ENCODE results near the gene OXCT2. TPM values are rescaled to one million over a fixed set of nuclear protein-coding genes. Genes with fewer than 3 reads are reported as not detected.

Gene OXCT2
- polyA plus RNA-seq, 1 donor (not counting 4 experiments of a cell fraction or from before 2014, with no cell fraction given), result not detected

- H4K20me1 ChIP-seq (ENCODE audit: control insufficient read depth, extremely low read depth, insufficient read depth, low read length), result no peaks in the 10 kb centered on the region
- no peak overlapping the region for H3K4me3 ChIP-seq (ENCODE audit: control insufficient read depth in 2 of 3, extremely low read depth in 1 of 3, insufficient read depth in 2 of 3, low read depth in 1 of 3, low read length in 3 of 3)
- dilution Hi-C loops (cut with MboI; ENCODE audit: extremely low pct_ligation_motif_present, low sequenced_read_pairs), result no loop called here
- no peak for DNase-seq (ENCODE audit: low read depth, low spot score)
- H3K36me3 ChIP-seq (ENCODE audit: control insufficient read depth in 2 of 2, extremely low read depth in 1 of 2, insufficient read depth in 2 of 2, low read length in 2 of 2), result peaks cover 0 to 4% of the 10 kb centered on the region in 2 experiments
- H3K4me2 ChIP-seq (ENCODE audit: control insufficient read depth, extremely low read depth, insufficient read depth, low read depth, low read length), result no peak overlapping the region
- H3K79me2 ChIP-seq (ENCODE audit: control insufficient read depth, insufficient read depth, low read length), result peaks cover 19% of the 10 kb centered on the region
- H2AFZ ChIP-seq (ENCODE audit: control insufficient read depth, low read length), result no peak overlapping the region
- H3K4me1 ChIP-seq (ENCODE audit: control insufficient read depth, extremely low read depth, insufficient read depth, low read length), result peaks cover 20% of the 10 kb centered on the region
- TF ChIP-seq EZH2 (IDR thresholded peaks at IDR 0.05; ENCODE audit: low read length), result no peak
- TF ChIP-seq, protein P1, sequence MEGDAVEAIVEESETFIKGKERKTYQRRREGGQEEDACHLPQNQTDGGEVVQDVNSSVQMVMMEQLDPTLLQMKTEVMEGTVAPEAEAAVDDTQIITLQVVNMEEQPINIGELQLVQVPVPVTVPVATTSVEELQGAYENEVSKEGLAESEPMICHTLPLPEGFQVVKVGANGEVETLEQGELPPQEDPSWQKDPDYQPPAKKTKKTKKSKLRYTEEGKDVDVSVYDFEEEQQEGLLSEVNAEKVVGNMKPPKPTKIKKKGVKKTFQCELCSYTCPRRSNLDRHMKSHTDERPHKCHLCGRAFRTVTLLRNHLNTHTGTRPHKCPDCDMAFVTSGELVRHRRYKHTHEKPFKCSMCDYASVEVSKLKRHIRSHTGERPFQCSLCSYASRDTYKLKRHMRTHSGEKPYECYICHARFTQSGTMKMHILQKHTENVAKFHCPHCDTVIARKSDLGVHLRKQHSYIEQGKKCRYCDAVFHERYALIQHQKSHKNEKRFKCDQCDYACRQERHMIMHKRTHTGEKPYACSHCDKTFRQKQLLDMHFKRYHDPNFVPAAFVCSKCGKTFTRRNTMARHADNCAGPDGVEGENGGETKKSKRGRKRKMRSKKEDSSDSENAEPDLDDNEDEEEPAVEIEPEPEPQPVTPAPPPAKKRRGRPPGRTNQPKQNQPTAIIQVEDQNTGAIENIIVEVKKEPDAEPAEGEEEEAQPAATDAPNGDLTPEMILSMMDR (optimal IDR thresholded peaks at IDR 0.05 in 1 of 3, IDR thresholded peaks at IDR 0.05 in 1 of 3, conservative IDR thresholded peaks at IDR 0.05 in 1 of 3; ENCODE audit: extremely low read depth in 1 of 3, insufficient read depth in 2 of 3, low read length in 3 of 3), result no peak
- H3K9ac ChIP-seq (ENCODE audit: control insufficient read depth, extremely low read depth, insufficient read depth, low read length), result no peak overlapping the region
- H3K27ac ChIP-seq (ENCODE audit: control insufficient read depth, insufficient read depth, low read length), result no peak overlapping the region
- H3K9me1 ChIP-seq (ENCODE audit: control insufficient read depth, extremely low read depth, insufficient read depth, low read length), result no peaks in the 10 kb centered on the region
- no peak for FAIRE-seq
- no peaks in the 10 kb centered on the region for H3K9me3 ChIP-seq (ENCODE audit: control insufficient read depth, low read depth, low read length)
- peaks cover 13% of the 10 kb centered on the region for H3K27me3 ChIP-seq (ENCODE audit: control insufficient read depth, extremely low read depth, insufficient read depth, low read length)
Measured at GRCh38 chr1:39737546-39738169, 33.5 kb downstream of the OXCT2 start.

DNA sequence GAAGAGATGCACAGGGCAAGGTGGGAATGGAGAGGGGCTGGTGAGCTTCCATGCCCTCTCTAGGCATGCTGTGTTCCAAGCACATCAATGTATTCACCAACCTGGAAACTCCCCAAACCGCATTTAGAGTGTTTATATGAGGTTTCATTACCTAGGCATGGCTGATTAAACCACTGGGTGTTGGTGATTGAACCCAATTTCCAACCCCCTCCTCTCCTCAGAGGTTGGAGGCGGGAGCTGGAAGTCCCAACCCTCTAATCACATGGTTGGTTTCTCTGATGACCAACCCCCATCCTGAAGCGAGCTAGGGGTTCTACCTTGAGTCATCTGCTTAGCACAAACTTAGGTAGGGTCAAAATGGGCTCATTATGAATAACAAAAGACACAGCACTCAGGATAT is 35.4 kb downstream of the OXCT2 start:
- H3K9me1 ChIP-seq (ENCODE audit: control insufficient read depth, extremely low read depth, insufficient read depth, low read length), result no peaks in the 10 kb centered on the region
- peaks cover 17% of the 10 kb centered on the region for H3K27me3 ChIP-seq (ENCODE audit: control insufficient read depth, extremely low read depth, insufficient read depth, low read length)
- TF ChIP-seq, protein P1 (optimal IDR thresholded peaks at IDR 0.05 in 1 of 3, IDR thresholded peaks at IDR 0.05 in 1 of 3, conservative IDR thresholded peaks at IDR 0.05 in 1 of 3; ENCODE audit: extremely low read depth in 1 of 3, insufficient read depth in 2 of 3, low read length in 3 of 3), result no peak
- no peak for TF ChIP-seq EZH2 (IDR thresholded peaks at IDR 0.05; ENCODE audit: low read length)
- H3K9ac ChIP-seq (ENCODE audit: control insufficient read depth, extremely low read depth, insufficient read depth, low read length), result no peak overlapping the region
- no peak overlapping the region for H3K4me3 ChIP-seq (ENCODE audit: control insufficient read depth in 2 of 3, extremely low read depth in 1 of 3, insufficient read depth in 2 of 3, low read depth in 1 of 3, low read length in 3 of 3)
- dilution Hi-C loops (cut with MboI; ENCODE audit: extremely low pct_ligation_motif_present, low sequenced_read_pairs), result no loop called here
- H2AFZ ChIP-seq (ENCODE audit: control insufficient read depth, low read length), result no peak overlapping the region
- no peak overlapping the region for H3K27ac ChIP-seq (ENCODE audit: control insufficient read depth, insufficient read depth, low read length)
- H4K20me1 ChIP-seq (ENCODE audit: control insufficient read depth, extremely low read depth, insufficient read depth, low read length), result no peaks in the 10 kb centered on the region
- FAIRE-seq (peak; percentile 26), DNase-seq (ENCODE audit: low read depth, low spot score) (no peak)
- peaks cover 19% of the 10 kb centered on the region for H3K79me2 ChIP-seq (ENCODE audit: control insufficient read depth, insufficient read depth, low read length)
- no peak overlapping the region for H3K4me2 ChIP-seq (ENCODE audit: control insufficient read depth, extremely low read depth, insufficient read depth, low read depth, low read length)
- no peaks in the 10 kb centered on the region for H3K36me3 ChIP-seq (ENCODE audit: control insufficient read depth in 2 of 2, extremely low read depth in 1 of 2, insufficient read depth in 2 of 2, low read length in 2 of 2)
- H3K9me3 ChIP-seq (ENCODE audit: control insufficient read depth, low read depth, low read length), result no peaks in the 10 kb centered on the region
- peaks cover 12% of the 10 kb centered on the region for H3K4me1 ChIP-seq (ENCODE audit: control insufficient read depth, extremely low read depth, insufficient read depth, low read length)

Data from keratinocyte (primary cell).